GM12864 (cell line): ENCODE data around the gene ARSB.

Experiments
- DNase-seq: peaks from one replicate; pipeline ENCODE4 v3.0.0-alpha.2; 2011; ENCODE audit warnings: low read depth
- H3K4me3 ChIP-seq: 2 replicates; pipeline ENCODE4 v1.5.1; 2011; ENCODE audit warnings: mild to moderate bottlenecking, low read depth, low read length, control low read depth
- TF ChIP-seq, protein P1 (sequence below): IDR thresholded peaks from 2 replicates; pipeline ENCODE4 v1.5.1; 2011; ENCODE audit warnings: low read depth, mild to moderate bottlenecking, moderate library complexity, low read length, control low read depth, inconsistent platforms; ENCODE audit errors: missing control alignments

ARSB gene

GRCh38 chr5:78816143-78816765 is 168.9 kb downstream of the ARSB start:
- TF ChIP-seq, protein P1, sequence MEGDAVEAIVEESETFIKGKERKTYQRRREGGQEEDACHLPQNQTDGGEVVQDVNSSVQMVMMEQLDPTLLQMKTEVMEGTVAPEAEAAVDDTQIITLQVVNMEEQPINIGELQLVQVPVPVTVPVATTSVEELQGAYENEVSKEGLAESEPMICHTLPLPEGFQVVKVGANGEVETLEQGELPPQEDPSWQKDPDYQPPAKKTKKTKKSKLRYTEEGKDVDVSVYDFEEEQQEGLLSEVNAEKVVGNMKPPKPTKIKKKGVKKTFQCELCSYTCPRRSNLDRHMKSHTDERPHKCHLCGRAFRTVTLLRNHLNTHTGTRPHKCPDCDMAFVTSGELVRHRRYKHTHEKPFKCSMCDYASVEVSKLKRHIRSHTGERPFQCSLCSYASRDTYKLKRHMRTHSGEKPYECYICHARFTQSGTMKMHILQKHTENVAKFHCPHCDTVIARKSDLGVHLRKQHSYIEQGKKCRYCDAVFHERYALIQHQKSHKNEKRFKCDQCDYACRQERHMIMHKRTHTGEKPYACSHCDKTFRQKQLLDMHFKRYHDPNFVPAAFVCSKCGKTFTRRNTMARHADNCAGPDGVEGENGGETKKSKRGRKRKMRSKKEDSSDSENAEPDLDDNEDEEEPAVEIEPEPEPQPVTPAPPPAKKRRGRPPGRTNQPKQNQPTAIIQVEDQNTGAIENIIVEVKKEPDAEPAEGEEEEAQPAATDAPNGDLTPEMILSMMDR, result no peak
- no peak overlapping the region for H3K4me3 ChIP-seq
- DNase-seq, result no peak

DNA sequence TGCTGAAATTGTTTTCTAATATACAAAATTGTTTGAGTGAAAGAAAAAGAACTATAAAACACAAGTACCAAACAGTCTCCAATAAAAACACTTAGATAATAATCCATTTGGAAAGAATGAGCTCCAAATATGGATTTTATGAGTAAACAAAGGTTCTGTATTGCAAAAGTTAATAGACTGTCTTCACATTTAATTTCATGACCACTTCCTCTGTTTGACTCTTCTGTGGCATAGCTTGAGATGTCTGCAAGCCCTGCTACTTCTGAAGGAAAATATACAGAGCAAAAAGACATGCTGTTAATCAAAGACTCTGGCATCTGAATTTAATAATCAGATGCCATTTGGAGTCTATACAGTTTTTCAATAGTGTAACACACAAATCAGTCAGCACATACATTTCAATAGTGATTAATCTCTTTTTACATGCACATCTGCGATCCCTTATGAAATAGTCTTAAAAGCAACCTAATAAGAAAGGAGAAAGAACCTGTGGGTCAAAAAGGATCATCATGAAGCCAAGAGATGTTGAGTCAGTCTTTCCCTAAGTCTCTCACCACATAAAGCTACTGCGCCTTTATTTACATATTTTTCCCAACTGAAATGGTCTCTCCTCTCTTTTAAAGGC is 171.1 kb downstream of the ARSB start:
- H3K4me3 ChIP-seq, result no peak overlapping the region
- no peak for DNase-seq
- TF ChIP-seq, protein P1, result no peak

DNA sequence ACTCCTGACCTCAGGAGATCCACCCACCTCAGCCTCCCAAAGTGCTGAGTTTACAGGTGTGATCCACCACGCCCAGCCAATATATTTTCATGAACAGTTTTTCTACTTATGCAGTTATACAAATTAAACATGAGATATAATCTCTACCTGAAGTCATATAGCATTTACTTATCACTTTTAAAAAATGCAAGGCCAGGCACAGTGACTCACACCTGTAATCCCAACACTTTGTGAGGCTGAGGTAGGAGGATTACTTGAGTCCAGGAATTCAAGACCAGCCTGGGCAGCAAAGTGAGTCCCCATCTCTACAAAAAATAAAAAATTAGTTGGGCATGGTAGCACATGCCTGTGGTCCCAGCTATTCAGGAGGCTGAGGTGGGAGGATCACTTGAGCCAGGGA is 171.8 kb downstream of the ARSB start:
- no peak overlapping the region for H3K4me3 ChIP-seq
- TF ChIP-seq, protein P1, result no peak
- no peak for DNase-seq

DNA sequence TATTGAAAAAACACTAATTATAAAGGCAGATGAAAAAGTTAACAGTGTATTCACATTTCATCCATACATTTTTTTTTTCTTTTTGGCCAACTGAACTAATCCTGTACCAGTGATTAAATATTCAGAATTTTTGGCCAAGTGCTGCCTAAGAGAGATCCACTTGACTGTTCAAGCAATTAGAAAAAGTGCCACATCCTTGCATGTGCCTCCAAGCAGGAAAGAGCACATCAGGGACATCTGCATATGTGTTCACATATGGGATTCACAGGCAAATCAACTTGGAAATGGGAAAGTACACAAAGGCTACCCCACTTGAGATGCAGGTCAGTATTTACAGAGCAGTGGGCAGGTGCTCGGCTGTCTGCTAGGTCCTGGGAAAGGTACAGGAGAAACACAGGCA is 173.2 kb downstream of the ARSB start:
- TF ChIP-seq, protein P1, result no peak
- no peak overlapping the region for H3K4me3 ChIP-seq

DNA sequence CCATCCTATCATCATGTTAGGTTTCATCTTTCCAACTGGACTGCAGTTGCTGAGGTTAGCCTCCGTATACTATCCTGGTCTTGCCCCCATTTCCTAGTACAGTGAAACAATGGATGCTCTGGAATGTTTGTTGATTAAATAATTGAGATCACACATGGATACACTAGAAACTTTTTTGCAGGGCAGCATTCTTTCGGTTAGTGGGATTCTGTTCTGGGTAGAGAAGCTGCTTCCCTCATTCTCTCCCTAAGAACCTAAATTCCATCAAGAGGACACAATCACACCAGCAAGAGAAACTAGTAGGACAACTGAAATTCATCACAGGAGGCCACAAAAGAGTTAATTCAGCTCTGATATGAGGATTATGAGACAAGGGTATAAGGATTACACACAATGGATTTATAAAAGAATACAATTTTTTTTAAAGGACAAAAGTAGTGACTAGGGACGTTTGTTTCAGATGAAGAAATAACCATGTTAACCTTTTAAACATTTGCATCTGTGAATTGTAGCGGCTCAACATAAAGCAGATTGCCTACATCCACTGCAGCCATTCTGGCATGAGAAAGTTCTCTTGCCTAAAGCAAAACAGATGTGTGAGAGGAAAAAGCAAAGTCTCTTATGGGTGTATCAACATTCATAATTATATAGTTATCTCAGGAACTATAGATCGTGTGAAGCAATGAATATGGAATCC is 173.8 kb downstream of the ARSB start:
- TF ChIP-seq, protein P1, result no peak
- H3K4me3 ChIP-seq, result no peak overlapping the region
- DNase-seq, result no peak

More for the DNA sequence above, 173.2 kb downstream of the ARSB start:
- DNase-seq, result no peak

- no peak for DNase-seq
- H3K4me3 ChIP-seq, result no peak overlapping the region
- TF ChIP-seq, protein P1, result no peak
Measured at GRCh38 chr5:78810098-78810920, 174.8 kb downstream of the ARSB start.
